HepG2 (cell line): ENCODE results near the gene NOL4L. TPM values are rescaled to one million over a fixed set of nuclear protein-coding genes. Genes with fewer than 3 reads are reported as not detected.

Experiments used
- AGO1 ChIP-seq: fragments of 200-400 bp; formaldehyde crosslinking; IDR thresholded peaks from 2 replicates; pipeline ENCODE4 v1.6.1; 2017; ENCODE audit warnings: mild to moderate bottlenecking, low read depth, low read length, moderate library complexity; ENCODE audit not compliant: poor library complexity, severe bottlenecking
- KDM3A ChIP-seq: IDR thresholded peaks from 2 replicates; pipeline ENCODE4 v1.6.1; 2018; ENCODE audit warnings: low read depth, missing compliant biosample characterization
- MXI1 ChIP-seq: IDR thresholded peaks from 3 replicates; pipeline ENCODE4 v1.6.1; 2012; ENCODE audit warnings: low read depth, low read length, inconsistent platforms, borderline replicate concordance
- NCOA2 ChIP-seq: sonication (generic); formaldehyde crosslinking; IDR thresholded peaks from 2 replicates; pipeline ENCODE4 v1.8.0; 2022; ENCODE audit warnings: inconsistent platforms
- NR1H2 ChIP-seq: sonication (generic); formaldehyde crosslinking; IDR thresholded peaks from 2 replicates; pipeline ENCODE4 v1.8.1; 2022; ENCODE audit warnings: low read depth, missing genetic modification reagents, borderline replicate concordance
- REXO4 ChIP-seq: sonication (generic); formaldehyde crosslinking; IDR thresholded peaks from 2 replicates; pipeline ENCODE4 v1.8.0; 2022; ENCODE audit warnings: missing genetic modification reagents, mild to moderate bottlenecking, borderline replicate concordance
- RXRA ChIP-seq: sonication (generic); formaldehyde crosslinking; IDR thresholded peaks from 2 replicates; pipeline ENCODE4 v1.5.1; 2020; ENCODE audit warnings: missing genetic modification reagents
- ZIK1 ChIP-seq: sonication (generic); formaldehyde crosslinking; IDR thresholded peaks from 2 replicates; pipeline ENCODE4 v1.5.0; 2020; ENCODE audit warnings: mild to moderate bottlenecking, low read depth, missing genetic modification reagents, borderline replicate concordance
- polyA plus RNA-seq, 8 experiments: library from polyadenylated mRNA; depleted of rRNA in 3 of 8; stranded (reverse) in 7 of 8; unstranded in 1 of 8; fragments of >200 nt; fragmentation: Illumina TruSeq in 4 of 8; extraction: Trizol in 4 of 8; gene quantifications; 2 replicates each; pipeline versions ENCODE4 v1.2.1 to v1.2.3, GENCODE V29; 2011 to 2016; ENCODE audit warnings: low read depth in 4 of 8, missing spikeins in 1 of 8, mixed read lengths in 1 of 8; ENCODE audit not compliant: insufficient read depth in 1 of 8
- total RNA-seq, 5 experiments: library from RNA; depleted of rRNA; stranded (reverse); fragments of >200 nt; fragmentation: Illumina TruSeq; extraction: Trizol; gene quantifications; 2 replicates each; pipeline ENCODE4 v1.2.3, GENCODE V29; 2016; ENCODE audit warnings: low read depth in 1 of 5
- TF ChIP-seq, protein P1 (sequence below): sonication (generic); formaldehyde crosslinking; IDR thresholded peaks from 2 replicates; pipeline ENCODE4 v1.4.0; 2020; ENCODE audit warnings: missing genetic modification reagents
- TF ChIP-seq, protein P2 (sequence below): IDR thresholded peaks from 2 replicates; pipeline ENCODE4 v1.6.1; 2016; ENCODE audit warnings: low read depth, missing genetic modification reagents, missing compliant biosample characterization
- TF ChIP-seq, protein P3 (sequence below): IDR thresholded peaks from 2 replicates; pipeline ENCODE4 v1.6.1; 2016; ENCODE audit warnings: missing biosample characterization, missing genetic modification reagents, low read depth
- TF ChIP-seq, protein P4 (sequence below): IDR thresholded peaks from 2 replicates; pipeline ENCODE4 v1.6.1; 2018; ENCODE audit warnings: missing genetic modification reagents, mild to moderate bottlenecking, missing compliant biosample characterization
- TF ChIP-seq, protein P5 (sequence below): sonication (generic); formaldehyde crosslinking; IDR thresholded peaks from 2 replicates; pipeline ENCODE4 v1.5.1; 2020; ENCODE audit warnings: missing genetic modification reagents, mild to moderate bottlenecking, borderline replicate concordance

The NOL4L gene
- total and polyA plus RNA-seq, 2 of the 13 experiments (the other 11 are each of a cell fraction or from before 2014, with no cell fraction given), result 16.6 to 35.4 TPM

DNA sequence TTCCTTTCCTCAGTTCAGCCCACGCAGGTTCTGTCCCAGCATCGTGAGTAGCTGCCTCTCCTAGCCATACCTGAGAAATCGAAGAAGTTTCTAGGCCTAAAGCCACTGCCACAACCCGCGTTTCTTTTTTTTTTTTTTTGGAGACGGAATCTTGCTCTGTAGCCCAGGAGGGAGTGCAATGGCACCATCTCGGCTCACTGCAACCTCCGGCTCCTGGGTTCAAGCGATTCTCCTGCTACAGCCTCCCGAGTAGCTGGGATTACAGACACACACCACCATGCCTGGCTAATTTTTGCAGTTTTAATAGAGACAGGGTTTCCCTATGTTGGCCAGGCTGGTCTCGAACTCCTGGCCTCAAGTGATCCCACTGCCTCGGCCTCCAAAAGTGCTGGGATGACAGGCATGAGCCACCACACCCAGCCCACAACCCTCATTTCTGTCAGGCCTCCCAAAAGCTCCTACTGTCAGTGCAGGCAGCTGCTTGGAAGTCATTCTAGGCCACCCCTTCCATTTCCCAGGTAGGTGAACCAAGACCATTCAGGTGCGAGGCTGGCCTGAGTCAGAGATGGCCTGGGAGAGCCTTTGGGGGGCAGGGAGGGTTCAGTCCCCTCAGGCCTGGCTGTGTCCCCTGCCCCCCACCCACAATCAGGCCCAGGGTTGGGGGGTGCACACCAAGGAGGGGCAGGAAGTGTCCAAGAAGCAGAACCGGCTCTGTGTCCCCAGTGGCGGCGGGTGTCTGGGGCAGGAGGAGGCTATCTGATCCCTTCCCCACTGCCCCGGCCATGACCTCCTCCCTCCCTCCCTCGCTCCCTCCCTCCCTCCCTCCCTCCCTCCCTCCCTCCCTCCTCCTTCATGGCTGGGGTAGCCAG lies 47.2 kb downstream of the NOL4L start (continued):
- TF ChIP-seq, protein P1, sequence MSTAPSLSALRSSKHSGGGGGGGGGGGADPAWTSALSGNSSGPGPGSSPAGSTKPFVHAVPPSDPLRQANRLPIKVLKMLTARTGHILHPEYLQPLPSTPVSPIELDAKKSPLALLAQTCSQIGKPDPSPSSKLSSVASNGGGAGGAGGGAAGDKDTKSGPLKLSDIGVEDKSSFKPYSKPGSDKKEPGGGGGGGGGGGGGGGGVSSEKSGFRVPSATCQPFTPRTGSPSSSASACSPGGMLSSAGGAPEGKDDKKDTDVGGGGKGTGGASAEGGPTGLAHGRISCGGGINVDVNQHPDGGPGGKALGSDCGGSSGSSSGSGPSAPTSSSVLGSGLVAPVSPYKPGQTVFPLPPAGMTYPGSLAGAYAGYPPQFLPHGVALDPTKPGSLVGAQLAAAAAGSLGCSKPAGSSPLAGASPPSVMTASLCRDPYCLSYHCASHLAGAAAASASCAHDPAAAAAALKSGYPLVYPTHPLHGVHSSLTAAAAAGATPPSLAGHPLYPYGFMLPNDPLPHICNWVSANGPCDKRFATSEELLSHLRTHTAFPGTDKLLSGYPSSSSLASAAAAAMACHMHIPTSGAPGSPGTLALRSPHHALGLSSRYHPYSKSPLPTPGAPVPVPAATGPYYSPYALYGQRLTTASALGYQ (CRISPR knock-in tag), result no peak
- TF ChIP-seq, protein P2, sequence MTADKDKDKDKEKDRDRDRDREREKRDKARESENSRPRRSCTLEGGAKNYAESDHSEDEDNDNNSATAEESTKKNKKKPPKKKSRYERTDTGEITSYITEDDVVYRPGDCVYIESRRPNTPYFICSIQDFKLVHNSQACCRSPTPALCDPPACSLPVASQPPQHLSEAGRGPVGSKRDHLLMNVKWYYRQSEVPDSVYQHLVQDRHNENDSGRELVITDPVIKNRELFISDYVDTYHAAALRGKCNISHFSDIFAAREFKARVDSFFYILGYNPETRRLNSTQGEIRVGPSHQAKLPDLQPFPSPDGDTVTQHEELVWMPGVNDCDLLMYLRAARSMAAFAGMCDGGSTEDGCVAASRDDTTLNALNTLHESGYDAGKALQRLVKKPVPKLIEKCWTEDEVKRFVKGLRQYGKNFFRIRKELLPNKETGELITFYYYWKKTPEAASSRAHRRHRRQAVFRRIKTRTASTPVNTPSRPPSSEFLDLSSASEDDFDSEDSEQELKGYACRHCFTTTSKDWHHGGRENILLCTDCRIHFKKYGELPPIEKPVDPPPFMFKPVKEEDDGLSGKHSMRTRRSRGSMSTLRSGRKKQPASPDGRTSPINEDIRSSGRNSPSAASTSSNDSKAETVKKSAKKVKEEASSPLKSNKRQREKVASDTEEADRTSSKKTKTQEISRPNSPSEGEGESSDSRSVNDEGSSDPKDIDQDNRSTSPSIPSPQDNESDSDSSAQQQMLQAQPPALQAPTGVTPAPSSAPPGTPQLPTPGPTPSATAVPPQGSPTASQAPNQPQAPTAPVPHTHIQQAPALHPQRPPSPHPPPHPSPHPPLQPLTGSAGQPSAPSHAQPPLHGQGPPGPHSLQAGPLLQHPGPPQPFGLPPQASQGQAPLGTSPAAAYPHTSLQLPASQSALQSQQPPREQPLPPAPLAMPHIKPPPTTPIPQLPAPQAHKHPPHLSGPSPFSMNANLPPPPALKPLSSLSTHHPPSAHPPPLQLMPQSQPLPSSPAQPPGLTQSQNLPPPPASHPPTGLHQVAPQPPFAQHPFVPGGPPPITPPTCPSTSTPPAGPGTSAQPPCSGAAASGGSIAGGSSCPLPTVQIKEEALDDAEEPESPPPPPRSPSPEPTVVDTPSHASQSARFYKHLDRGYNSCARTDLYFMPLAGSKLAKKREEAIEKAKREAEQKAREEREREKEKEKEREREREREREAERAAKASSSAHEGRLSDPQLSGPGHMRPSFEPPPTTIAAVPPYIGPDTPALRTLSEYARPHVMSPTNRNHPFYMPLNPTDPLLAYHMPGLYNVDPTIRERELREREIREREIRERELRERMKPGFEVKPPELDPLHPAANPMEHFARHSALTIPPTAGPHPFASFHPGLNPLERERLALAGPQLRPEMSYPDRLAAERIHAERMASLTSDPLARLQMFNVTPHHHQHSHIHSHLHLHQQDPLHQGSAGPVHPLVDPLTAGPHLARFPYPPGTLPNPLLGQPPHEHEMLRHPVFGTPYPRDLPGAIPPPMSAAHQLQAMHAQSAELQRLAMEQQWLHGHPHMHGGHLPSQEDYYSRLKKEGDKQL, result no peak
- TF ChIP-seq RXRA (CRISPR knock-in tag) (peak; percentile 96), AGO1 (peak; percentile 5), REXO4 (CRISPR knock-in tag) (no peak), NR1H2 (CRISPR knock-in tag) (no peak), MXI1 (no peak), NCOA2 (CRISPR knock-in tag) (no peak; the same call in 1 of the 2 replicates), KDM3A (CRISPR knock-in tag) (no peak), ZIK1 (CRISPR knock-in tag) (no peak; the same call in none of the 2 replicates)
- TF ChIP-seq, protein P3, sequence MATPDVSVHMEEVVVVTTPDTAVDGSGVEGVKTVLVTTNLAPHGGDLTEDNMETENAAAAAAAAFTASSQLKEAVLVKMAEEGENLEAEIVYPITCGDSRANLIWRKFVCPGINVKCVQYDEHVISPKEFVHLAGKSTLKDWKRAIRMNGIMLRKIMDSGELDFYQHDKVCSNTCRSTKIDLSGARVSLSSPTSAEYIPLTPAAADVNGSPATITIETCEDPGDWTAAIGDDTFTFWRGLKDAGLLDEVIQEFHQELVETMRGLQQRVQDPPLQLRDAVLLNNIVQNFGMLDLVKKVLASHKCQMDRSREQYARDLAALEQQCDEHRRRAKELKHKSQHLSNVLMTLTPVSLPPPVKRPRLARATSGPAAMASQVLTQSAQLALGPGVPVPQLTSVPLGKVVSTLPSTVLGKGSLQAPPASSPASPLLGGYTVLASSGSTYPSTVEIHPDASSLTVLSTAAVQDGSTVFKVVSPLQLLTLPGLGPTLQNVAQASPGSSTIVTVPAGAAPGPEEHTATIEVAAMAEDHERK, result no peak
- TF ChIP-seq, protein P4, sequence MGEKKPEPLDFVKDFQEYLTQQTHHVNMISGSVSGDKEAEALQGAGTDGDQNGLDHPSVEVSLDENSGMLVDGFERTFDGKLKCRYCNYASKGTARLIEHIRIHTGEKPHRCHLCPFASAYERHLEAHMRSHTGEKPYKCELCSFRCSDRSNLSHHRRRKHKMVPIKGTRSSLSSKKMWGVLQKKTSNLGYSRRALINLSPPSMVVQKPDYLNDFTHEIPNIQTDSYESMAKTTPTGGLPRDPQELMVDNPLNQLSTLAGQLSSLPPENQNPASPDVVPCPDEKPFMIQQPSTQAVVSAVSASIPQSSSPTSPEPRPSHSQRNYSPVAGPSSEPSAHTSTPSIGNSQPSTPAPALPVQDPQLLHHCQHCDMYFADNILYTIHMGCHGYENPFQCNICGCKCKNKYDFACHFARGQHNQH, result no peak
- TF ChIP-seq, protein P5, sequence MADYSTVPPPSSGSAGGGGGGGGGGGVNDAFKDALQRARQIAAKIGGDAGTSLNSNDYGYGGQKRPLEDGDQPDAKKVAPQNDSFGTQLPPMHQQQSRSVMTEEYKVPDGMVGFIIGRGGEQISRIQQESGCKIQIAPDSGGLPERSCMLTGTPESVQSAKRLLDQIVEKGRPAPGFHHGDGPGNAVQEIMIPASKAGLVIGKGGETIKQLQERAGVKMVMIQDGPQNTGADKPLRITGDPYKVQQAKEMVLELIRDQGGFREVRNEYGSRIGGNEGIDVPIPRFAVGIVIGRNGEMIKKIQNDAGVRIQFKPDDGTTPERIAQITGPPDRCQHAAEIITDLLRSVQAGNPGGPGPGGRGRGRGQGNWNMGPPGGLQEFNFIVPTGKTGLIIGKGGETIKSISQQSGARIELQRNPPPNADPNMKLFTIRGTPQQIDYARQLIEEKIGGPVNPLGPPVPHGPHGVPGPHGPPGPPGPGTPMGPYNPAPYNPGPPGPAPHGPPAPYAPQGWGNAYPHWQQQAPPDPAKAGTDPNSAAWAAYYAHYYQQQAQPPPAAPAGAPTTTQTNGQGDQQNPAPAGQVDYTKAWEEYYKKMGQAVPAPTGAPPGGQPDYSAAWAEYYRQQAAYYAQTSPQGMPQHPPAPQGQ (CRISPR knock-in tag), result no peak
